NCI-H2081 (cell line): ENCODE results near the gene TUBB2B.
A peak's percentile ranks its signal among the peaks of the same experiment; 100 is the strongest.

Experiments
- DNase-seq, 2 experiments: peaks; one replicate each; lab custom pipeline; 2025; lab: John Stamatoyannopoulos, UW

Gene TUBB2B

GRCh38 chr6:3232017-3232945, 4.8 kb upstream of the TUBB2B start:
- DNase-seq: peak; percentile 30 to 71

DNA sequence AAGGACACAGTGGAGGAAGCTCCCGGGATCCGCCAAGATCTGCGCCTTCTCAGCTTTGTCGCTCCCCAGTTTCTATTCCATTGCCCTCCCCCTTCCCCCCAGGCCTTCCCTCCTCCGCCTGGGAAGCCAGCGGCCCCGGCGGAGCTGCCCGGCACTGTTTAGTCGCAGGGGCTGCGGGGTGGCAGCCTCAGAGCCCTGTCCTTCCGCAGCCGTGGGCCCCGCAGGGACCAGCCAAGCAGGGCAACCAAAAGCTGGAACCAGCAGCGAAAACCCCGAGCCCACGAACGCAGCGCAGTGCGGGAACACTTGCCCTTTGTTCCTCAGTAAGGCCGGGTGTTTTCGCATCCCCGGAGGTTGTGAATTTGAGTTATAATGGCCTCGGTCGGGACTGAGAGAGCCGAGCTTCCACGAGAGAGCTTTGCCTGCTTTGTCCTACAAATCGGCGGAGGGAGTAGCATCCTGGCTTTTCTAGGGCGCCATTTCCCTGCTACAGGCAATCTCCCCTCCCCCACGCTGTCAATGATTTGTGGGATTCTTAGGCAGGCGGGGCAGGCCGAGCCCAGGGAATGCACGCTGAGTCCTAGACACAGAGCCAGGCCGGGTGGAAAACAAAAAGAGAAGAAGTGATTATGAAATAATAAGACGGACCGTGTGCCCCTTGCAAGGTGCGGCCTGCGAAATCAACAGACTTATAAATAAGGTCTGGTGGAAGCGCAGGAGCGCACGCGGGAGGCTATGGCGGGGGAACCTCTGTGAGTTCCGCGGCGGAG, 4.0 kb upstream of the TUBB2B start:
- DNase-seq: peak; percentile 93 to 94

DNA sequence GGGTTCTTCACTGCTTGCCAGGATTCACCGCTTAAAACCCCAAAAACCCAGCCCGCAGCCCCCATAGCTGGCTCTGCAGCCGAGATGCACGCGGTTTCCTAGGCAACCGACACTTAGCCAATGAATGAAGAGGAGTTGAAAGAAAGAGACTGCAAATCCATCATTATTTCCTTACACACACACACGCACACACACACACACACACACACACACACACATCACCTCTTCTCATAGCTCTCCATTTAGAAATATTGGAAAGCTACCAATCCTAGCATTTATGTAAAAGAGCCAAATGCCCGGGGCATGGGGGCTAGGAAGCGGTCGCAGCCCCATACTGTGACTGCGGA, 3.4 kb upstream of the TUBB2B start:
- peak; percentile 90 to 91 for DNase-seq

- no peak for DNase-seq
Measured at GRCh38 chr6:3230256-3230882, 2.9 kb upstream of the TUBB2B start.

DNA sequence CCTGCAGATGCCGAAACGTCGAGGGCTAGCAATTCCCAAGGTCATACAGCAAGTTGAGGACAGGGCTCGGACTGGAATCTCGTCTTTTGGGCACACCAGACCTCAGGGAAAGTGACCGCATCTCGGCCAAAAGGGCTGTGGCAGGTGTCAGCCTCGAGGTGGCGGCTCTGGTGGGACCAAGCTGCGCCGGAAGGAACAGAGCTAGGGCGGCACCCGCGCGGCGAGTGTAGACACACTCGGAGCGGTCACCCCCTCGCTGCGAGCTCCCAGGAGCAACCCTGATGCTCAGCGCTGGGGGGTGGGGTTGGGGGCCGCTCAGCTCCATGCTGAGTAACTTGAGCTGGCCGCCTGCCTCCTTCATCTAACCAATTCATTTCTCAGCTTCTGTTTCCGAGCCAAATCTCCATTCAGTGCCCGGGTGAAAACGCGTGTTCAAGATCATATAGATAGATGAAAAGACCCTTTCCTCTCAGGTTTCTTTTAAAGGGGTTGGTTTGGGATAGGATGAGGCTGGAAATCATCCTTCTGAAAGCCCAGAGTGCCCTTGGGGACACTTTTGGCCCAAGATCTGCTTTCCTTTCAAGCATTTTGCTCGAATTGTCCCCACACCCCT, 2.2 kb upstream of the TUBB2B start:
- peak; percentile 81 to 85 for DNase-seq

- peak; percentile 72 to 86 for DNase-seq
Measured at GRCh38 chr6:3228771-3229565, 1.5 kb upstream of the TUBB2B start.

- peak; percentile 92 to 93 for DNase-seq
Measured at GRCh38 chr6:3228046-3228671, 706 bp upstream of the TUBB2B start.

DNA sequence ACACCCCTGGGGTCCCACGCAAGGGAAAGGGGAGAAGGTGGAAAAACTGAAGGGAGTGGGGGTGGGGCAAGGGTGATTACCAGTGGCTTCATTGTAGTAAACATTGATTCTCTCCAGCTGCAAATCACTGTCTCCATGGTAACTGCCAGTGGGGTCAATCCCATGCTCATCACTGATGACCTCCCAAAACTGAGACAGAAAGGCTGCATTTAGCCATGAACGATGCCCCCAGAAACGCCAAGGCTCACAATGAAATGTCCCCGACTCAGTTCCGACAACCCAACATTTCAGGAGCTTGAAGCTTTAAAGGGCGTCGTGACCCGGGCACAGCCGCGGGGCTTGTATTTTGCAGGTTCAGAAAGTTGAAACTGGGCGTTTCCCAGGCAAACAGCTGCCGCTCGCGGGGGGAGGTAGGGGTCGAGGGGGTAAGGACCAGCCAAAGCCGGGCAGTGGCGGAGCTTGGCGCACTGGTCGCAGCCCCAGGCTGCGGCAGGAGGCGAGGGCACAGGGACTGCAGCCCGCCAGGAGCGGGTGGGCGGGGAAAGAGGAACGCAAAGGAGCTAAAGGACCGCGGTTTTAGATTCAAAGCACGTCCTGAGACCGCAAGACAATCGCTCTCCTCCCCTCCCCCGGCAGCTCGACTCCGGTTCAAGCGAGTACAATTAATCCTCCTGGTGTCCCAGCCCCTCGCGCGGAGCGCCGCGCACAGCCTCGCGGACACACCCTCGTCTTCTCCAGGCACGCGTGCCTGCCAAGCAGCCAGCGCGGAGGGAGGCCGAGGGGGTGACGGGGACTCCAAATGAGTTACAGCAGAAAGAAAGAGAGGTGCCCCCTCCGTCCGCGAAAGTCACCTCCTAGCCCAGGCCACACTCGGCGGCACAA, 731 bp downstream of the TUBB2B start:
- peak; percentile 46 to 59 for DNase-seq

DNA sequence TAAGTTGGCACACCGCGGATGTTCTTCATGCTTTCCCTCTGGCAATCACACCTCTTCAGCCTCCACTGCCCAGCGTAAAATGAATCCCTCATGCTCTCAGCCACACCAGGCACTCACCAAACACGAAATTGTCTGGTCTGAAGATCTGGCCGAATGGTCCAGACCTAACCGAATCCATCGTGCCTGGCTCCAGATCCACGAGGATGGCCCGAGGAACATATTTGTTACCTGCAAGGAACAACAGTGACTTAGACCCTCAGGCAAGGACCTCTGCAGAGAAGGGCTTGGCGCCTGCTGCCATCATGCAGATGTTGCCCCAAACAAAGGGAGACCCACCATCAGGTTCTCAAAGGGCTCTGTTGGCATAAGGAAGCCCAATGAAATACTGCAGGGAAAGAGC, 1.4 kb downstream of the TUBB2B start:
- peak in 1 of 2 experiments; percentile 30 for DNase-seq

DNA sequence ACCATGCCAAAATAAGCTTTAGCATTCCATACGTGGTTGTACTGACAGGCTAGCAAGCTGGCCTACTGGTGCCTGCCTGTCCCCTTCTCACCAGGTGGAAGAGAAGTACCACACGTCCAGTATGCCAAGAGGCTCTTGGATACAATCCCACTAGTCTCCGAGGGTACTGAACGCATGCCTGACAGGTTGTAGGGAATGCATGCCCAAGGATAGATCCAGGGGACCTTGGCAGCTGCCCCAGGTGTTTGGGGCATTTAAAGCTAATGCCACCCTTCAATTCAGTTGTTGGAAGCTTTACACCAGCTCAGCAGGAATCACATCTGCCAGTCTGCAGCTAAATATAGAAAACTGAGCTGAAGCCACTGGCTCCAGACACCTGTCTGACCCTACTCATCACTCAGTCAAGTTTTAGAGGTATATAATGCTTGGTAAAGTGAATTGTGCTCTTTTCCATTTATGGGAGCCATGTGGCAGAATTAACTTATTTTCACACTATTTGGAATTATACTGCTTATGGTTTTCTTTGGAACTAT, 4.9 kb downstream of the TUBB2B start:
- peak; percentile 84 to 97 for DNase-seq

DNA sequence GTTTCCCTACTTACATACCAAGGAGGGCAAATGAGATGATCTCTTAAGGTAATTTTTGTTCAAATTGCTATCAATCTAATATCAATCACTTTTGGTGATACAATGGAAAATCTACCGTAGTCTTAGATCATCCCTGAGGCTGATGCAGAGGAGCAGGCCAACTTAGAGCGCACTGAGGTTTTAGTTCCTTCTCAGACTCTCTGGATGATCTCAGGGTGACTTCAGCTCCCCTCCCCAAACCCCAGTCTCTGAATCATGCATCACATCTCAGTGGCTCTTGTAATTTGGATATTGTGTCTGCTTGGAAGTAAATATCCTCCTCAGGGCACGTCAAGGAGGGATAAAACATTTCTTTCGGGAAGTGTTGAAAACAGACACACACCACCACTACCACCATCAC, 5.9 kb downstream of the TUBB2B start:
- DNase-seq: no peak

DNA sequence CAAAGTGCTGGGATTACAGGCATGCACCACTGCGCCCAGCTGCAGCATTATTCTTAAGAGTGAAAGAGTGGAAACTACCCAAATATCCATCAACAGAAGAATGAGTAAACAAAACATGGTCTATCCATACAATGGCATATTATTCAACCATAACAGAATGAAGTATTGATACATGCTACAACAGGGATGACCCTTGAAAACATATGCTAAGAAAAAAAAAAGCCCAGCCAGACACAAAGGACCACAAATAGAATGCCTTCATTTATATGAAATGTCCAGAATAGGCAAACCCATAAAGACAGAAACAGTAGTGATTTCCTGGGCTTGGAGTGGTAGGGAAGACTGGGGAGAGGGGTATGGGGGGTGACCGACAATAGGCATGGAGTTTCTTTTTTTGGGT, 7.1 kb downstream of the TUBB2B start:
- DNase-seq: no peak

- no peak for DNase-seq
Measured at GRCh38 chr6:3218266-3218665, 9.2 kb downstream of the TUBB2B start.

GRCh38 chr6:3217286-3217685, 10.2 kb downstream of the TUBB2B start:
- DNase-seq: no peak

- no peak for DNase-seq
Measured at GRCh38 chr6:3214898-3215297, 12.6 kb downstream of the TUBB2B start.

DNA sequence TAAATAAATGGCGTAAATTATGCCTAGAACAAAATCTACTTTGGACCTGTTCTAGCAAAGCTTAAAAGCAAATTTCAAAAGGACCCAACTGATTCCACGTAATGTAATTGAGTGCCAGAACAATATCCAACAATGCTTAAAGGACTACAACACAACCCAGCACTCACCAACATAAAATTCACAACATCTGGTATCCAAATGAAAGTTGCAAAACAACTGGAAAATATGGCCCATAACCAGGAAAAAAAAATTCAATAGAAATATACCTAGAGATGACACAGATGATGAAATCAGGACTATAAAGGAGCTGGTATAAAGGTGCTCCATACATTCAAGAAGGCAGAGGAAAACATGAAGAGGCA, 14.1 kb downstream of the TUBB2B start:
- DNase-seq: no peak

DNA sequence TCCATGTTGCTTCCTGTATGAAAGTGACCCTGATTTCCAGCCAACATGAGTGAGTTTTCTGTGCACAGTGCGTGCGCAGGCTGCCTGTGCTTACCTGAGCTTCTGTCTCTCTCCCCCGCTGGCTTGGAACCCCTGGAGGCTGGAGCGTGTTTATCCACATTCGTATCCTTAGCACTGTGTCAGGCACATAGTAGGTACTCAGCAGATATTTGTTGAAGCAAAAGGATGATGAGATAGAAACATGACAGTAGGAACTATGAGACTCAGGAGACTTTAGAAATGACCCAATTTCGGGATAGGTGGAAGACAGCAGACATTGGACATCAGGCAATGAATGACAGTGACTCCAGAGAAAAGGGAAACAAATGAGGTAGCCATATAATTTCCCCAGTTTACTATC, 15.2 kb downstream of the TUBB2B start:
- no peak for DNase-seq

GRCh38 chr6:3211681-3212080, 15.8 kb downstream of the TUBB2B start:
- DNase-seq: no peak

DNA sequence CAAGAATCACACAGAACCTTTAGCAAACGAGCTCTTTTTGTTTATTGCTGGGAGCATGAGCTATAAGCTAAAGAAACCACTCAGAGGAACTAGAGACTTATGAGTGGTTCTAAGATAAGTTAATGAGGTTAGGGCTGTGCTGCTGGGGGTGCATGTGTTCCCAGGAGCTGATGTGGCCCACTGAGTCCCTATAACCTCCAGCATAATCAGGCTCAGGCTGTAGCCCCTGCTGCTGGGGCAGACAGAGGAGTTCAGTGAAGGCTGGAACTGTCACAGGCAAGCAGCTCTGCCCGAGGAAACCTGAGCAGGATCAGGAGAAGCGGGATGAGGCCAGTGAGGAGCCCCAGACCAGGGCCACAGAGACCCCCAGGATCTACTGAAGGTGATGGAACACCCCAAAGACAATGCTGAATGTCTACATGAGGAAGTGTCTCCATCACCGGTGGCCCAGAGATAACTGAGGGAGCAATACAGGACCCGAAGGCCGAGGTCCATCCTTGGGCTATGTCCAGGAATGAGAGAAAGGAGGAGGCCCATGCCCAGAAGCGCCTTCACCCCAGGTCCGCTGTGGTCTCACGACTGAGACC, 17.3 kb downstream of the TUBB2B start:
- no peak for DNase-seq
